Activated T-cell treated with anti-CD3 and anti-CD28 coated beads, Interleukin-2, amount 50 U/mL, for 48 hours (primary cell): Measurements from ENCODE around the gene DRD5.

Source experiments
- DNase-seq, 2 experiments: peaks; one replicate each; pipeline ENCODE4 v3.0.0-alpha.2; 2020

DRD5 gene

GRCh38 chr4:9820343-9820742 is 38.9 kb downstream of the DRD5 start:
- no peak for DNase-seq

GRCh38 chr4:9825049-9825448 is 43.6 kb downstream of the DRD5 start:
- no peak for DNase-seq

GRCh38 chr4:9826551-9826950 is 45.1 kb downstream of the DRD5 start:
- DNase-seq: no peak

GRCh38 chr4:9832640-9833039 is 51.2 kb downstream of the DRD5 start:
- DNase-seq: no peak

- no peak for DNase-seq
Measured at GRCh38 chr4:9833421-9833820, 52.0 kb downstream of the DRD5 start.
